ENCODE data around the gene NUP50. TPM values are rescaled to one million over a fixed set of nuclear protein-coding genes. Genes with fewer than 3 reads are reported as not detected.

Gene NUP50
- total RNA-seq, 1 donor from 2014 or later, result 19.8 TPM

DNA sequence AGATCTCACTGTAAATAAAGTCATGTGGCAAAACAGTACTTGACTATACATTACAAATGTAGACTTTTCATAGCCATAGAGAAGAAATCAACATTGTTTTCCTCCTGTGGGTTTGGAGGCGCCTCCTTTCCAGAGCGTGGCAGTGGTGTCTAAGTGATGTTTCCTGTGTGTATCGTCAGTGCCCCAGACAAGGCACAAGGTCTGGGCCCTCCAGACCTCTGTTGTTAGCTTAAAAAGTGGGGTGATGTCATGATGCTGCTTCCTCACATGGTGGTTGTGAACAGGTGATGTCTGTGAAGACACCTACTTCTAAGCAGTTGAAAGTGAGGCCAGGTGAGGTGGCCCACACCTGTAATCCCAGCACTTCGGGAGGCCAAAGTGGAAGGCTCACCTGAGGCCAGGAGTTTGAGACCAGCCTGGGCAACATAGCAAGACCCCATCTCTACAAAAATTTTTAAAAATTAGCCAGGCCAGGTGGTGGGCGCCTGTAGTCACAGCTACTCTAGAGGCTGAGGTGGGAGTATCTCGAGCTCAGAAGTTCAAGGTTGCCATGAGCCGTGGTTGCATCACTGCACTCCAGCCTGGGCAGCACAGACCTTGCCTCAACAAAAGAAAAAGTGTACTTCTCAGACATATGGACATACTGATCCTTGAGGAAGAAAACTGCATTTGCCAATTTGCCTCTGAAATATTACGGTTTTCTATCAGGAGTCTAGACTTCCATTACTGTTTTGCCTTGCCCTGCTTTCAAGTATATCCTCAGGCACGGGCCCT lies 15.7 kb downstream of the NUP50 start:
- H3K9ac ChIP-seq (ENCODE audit: low read depth in 1 of 3, low read length in 3 of 3), result no peak overlapping the region
- H3K27me3 ChIP-seq (ENCODE audit: control insufficient read depth in 3 of 3, insufficient read depth in 3 of 3, low read length in 3 of 3), result no peaks in the 10 kb centered on the region
- H3K36me3 ChIP-seq (ENCODE audit: control insufficient read depth in 3 of 3, insufficient read depth in 3 of 3, low read length in 3 of 3), result peaks cover 34 to 59% (median 44%) of the 10 kb centered on the region in 3 donors
- H3K4me3 ChIP-seq (ENCODE audit: low read length in 3 of 3), result no peak overlapping the region
- H3K27ac ChIP-seq (ENCODE audit: low read depth, low read length), result no peak overlapping the region
- no peaks in the 10 kb centered on the region for H3K4me1 ChIP-seq (ENCODE audit: control insufficient read depth in 3 of 3, insufficient read depth in 3 of 3, low read length in 3 of 3)
- H3K9me3 ChIP-seq (ENCODE audit: control insufficient read depth in 3 of 3, low read length in 3 of 3), result no peaks in the 10 kb centered on the region

DNA sequence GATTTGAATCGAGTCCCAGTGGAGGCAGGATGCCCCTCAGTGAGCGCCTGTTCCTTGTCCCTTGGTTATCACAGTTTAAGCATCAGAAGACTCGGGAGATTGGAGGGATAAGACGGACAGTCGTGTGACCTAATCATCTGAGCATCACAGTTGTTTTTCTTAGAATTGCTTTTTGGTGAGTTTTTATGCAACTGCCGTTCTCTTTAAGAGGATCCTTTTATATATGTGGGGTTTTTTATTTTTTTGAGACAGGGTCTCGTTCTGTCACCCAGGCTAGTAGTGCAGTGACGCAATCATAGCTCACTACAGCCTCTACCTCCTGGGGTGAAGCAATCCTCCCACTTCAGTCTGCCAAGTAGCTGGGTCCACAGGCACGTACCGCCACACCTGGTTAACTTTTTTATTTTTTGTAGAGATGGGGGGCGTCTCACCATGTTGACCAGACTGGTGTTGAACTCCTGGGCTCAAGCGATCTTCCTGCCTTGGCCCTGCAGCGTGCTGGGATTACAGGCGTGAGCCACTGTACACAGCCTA lies 16.5 kb downstream of the NUP50 start:
- Histone ChIP-seq H3K4me3 (ENCODE audit: low read length in 3 of 3) (no peak overlapping the region), H3K9ac (ENCODE audit: low read depth in 1 of 3, low read length in 3 of 3) (no peak overlapping the region), H3K27me3 (ENCODE audit: control insufficient read depth in 3 of 3, insufficient read depth in 3 of 3, low read length in 3 of 3) (no peaks in the 10 kb centered on the region), H3K27ac (ENCODE audit: low read depth, low read length) (no peak overlapping the region), H3K36me3 (ENCODE audit: control insufficient read depth in 3 of 3, insufficient read depth in 3 of 3, low read length in 3 of 3) (peaks cover 34 to 65% (median 51%) of the 10 kb centered on the region in 3 donors), H3K4me1 (ENCODE audit: control insufficient read depth in 3 of 3, insufficient read depth in 3 of 3, low read length in 3 of 3) (no peaks in the 10 kb centered on the region), H3K9me3 (ENCODE audit: control insufficient read depth in 3 of 3, low read length in 3 of 3) (no peaks in the 10 kb centered on the region)

DNA sequence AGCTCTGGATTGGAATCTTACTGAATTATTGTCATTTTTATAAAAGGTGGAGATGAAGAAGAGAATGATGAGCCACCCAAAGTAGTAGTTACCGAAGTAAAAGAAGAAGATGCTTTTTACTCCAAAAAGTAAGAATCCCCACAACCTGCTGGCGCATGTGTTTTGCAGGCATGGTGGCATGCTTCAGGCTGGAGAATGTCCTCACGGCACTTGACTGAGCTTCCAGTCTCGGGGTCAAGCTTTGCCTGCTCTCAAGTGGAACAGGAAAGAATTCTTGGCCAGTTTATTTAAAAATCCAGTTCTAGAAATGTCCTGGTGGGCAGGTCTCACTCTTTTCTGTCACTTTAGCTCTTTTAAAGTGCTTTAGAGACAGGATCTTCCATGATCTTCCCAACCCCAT lies 17.5 kb downstream of the NUP50 start:
- peaks cover 37 to 66% (median 61%) of the 10 kb centered on the region in 3 donors for H3K36me3 ChIP-seq (ENCODE audit: control insufficient read depth in 3 of 3, insufficient read depth in 3 of 3, low read length in 3 of 3)
- no peak overlapping the region for H3K9ac ChIP-seq (ENCODE audit: low read depth in 1 of 3, low read length in 3 of 3)
- no peaks in the 10 kb centered on the region for H3K4me1 ChIP-seq (ENCODE audit: control insufficient read depth in 3 of 3, insufficient read depth in 3 of 3, low read length in 3 of 3)
- no peak overlapping the region for H3K27ac ChIP-seq (ENCODE audit: low read depth, low read length)
- H3K9me3 ChIP-seq (ENCODE audit: control insufficient read depth in 3 of 3, low read length in 3 of 3), result no peaks in the 10 kb centered on the region
- H3K27me3 ChIP-seq (ENCODE audit: control insufficient read depth in 3 of 3, insufficient read depth in 3 of 3, low read length in 3 of 3), result no peaks in the 10 kb centered on the region
- H3K4me3 ChIP-seq (ENCODE audit: low read length in 3 of 3), result no peak overlapping the region

DNA sequence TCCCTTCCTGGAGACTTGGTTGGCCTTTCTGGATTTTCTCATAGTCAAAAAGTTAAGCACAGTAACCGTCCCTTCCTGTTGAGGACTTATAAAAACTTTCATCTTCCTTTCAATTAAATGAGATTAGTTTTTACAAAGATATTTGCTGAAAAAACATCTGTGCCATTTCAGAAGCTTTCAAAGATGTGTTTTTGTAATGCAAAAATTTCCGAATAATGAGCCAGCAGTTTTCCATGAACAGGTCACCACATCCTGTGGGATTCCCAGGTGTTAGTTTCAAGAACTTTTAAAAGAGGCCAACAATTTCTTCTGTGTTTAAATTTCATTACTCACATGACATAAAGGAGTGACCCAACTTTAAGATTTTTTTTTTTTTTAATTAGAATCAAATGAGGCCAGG lies 18.0 kb downstream of the NUP50 start:
- Histone ChIP-seq H3K27ac (ENCODE audit: low read depth, low read length) (no peak overlapping the region), H3K9ac (ENCODE audit: low read depth in 1 of 3, low read length in 3 of 3) (no peak overlapping the region), H3K9me3 (ENCODE audit: control insufficient read depth in 3 of 3, low read length in 3 of 3) (no peaks in the 10 kb centered on the region), H3K4me3 (ENCODE audit: low read length in 3 of 3) (no peak overlapping the region), H3K27me3 (ENCODE audit: control insufficient read depth in 3 of 3, insufficient read depth in 3 of 3, low read length in 3 of 3) (no peaks in the 10 kb centered on the region), H3K4me1 (ENCODE audit: control insufficient read depth in 3 of 3, insufficient read depth in 3 of 3, low read length in 3 of 3) (no peaks in the 10 kb centered on the region), H3K36me3 (ENCODE audit: control insufficient read depth in 3 of 3, insufficient read depth in 3 of 3, low read length in 3 of 3) (peaks cover 37 to 63% (median 62%) of the 10 kb centered on the region in 3 donors)

DNA sequence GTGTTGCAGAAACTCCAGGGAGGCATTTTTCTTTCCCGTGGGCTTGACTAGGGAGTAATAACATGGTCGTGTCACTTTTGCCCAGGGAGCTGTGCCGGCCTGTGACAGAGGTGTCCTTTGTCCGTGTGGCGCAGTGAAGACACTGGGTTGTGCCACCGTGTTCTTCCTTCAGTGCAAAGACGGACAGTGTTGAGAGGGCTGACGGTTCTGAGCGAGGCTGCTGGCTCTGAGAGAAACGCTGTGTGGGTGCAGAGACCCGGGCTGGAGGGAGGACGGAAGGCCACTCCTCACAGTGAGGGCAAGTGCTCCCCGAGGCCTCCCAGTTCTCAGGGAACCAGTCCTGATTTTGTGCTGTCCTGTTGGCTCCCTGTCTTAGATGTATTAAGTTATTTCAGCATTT lies 20.2 kb downstream of the NUP50 start:
- H3K27ac ChIP-seq (ENCODE audit: low read depth, low read length), result no peak overlapping the region
- no peaks in the 10 kb centered on the region for H3K9me3 ChIP-seq (ENCODE audit: control insufficient read depth in 3 of 3, low read length in 3 of 3)
- no peak overlapping the region for H3K9ac ChIP-seq (ENCODE audit: low read depth in 1 of 3, low read length in 3 of 3)
- no peaks in the 10 kb centered on the region for H3K27me3 ChIP-seq (ENCODE audit: control insufficient read depth in 3 of 3, insufficient read depth in 3 of 3, low read length in 3 of 3)
- H3K4me1 ChIP-seq (ENCODE audit: control insufficient read depth in 3 of 3, insufficient read depth in 3 of 3, low read length in 3 of 3), result no peaks in the 10 kb centered on the region
- no peak overlapping the region for H3K4me3 ChIP-seq (ENCODE audit: low read length in 3 of 3)
- peaks cover 29 to 54% (median 54%) of the 10 kb centered on the region in 3 donors for H3K36me3 ChIP-seq (ENCODE audit: control insufficient read depth in 3 of 3, insufficient read depth in 3 of 3, low read length in 3 of 3)

DNA sequence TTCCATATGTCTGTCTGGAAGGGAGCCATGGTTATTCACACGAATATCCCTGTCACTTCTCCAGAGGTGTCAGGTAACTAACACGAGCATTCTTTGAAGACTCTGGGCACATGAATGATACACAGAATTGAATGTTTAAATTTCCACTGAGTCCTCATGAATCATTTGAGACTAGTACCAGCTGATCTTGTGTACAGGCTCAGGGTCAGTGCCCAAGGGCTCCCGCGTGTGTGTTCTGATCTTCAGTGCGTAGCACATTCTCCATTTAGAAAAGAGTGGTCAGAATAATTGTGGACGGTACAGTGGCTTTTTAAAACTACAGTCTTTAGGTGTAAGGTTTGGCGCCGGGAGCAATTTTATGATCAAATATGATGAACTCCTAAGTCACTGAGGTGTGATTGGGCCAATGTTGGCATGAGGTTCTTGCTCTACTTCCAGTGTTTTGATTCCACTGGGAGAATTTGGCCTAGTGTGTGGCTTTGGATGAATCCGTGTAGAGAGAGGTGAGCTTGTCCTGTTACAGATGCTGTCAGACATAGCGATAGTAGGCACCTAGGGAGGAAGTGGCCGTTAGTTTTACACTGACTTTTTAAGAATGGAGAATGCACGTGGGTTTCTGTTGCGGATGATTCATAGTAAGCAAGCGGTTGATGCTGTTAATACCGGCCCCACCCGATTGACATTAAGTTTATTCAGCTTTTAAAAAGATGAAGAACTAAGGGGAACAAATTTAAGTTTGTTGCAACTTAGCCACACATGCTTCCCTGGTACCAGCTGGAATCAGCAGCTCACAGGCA lies 22.2 kb downstream of the NUP50 start:
- no peak overlapping the region for H3K4me3 ChIP-seq (ENCODE audit: low read length in 3 of 3)
- H3K27ac ChIP-seq (ENCODE audit: low read depth, low read length), result no peak overlapping the region
- no peaks in the 10 kb centered on the region for H3K9me3 ChIP-seq (ENCODE audit: control insufficient read depth in 3 of 3, low read length in 3 of 3)
- H3K27me3 ChIP-seq (ENCODE audit: control insufficient read depth in 3 of 3, insufficient read depth in 3 of 3, low read length in 3 of 3), result no peaks in the 10 kb centered on the region
- H3K9ac ChIP-seq (ENCODE audit: low read depth in 1 of 3, low read length in 3 of 3), result no peak overlapping the region
- H3K36me3 ChIP-seq (ENCODE audit: control insufficient read depth in 3 of 3, insufficient read depth in 3 of 3, low read length in 3 of 3), result peaks cover 23 to 40% (median 38%) of the 10 kb centered on the region in 3 donors
- H3K4me1 ChIP-seq (ENCODE audit: control insufficient read depth in 3 of 3, insufficient read depth in 3 of 3, low read length in 3 of 3), result no peaks in the 10 kb centered on the region

DNA sequence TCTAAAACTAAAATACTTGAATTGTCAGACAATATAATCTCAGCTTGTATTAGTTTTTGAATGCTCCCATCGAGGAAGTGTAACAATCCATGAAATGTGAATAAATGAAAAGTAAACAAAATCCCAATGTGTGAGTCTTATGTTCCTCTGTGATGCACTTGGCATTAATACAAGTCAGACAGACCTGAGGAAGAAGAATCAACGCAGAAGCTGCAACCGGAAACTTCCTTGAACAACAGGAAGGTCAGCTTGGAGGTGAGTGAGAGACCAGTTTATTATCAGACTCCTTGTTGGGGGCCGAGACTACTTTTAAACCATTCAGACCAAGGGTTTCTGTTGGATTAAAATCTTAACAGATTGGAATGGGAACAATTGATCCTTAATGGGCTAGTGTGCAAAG lies 24.2 kb downstream of the NUP50 start:
- H3K9me3 ChIP-seq (ENCODE audit: control insufficient read depth in 3 of 3, low read length in 3 of 3), result no peaks in the 10 kb centered on the region
- H3K27me3 ChIP-seq (ENCODE audit: control insufficient read depth in 3 of 3, insufficient read depth in 3 of 3, low read length in 3 of 3), result no peaks in the 10 kb centered on the region
- H3K27ac ChIP-seq (ENCODE audit: low read depth, low read length), result no peak overlapping the region
- peaks cover 18 to 31% (median 25%) of the 10 kb centered on the region in 3 donors for H3K36me3 ChIP-seq (ENCODE audit: control insufficient read depth in 3 of 3, insufficient read depth in 3 of 3, low read length in 3 of 3)
- H3K9ac ChIP-seq (ENCODE audit: low read depth in 1 of 3, low read length in 3 of 3), result no peak overlapping the region
- no peaks in the 10 kb centered on the region for H3K4me1 ChIP-seq (ENCODE audit: control insufficient read depth in 3 of 3, insufficient read depth in 3 of 3, low read length in 3 of 3)
- no peak overlapping the region for H3K4me3 ChIP-seq (ENCODE audit: low read length in 3 of 3)

DNA sequence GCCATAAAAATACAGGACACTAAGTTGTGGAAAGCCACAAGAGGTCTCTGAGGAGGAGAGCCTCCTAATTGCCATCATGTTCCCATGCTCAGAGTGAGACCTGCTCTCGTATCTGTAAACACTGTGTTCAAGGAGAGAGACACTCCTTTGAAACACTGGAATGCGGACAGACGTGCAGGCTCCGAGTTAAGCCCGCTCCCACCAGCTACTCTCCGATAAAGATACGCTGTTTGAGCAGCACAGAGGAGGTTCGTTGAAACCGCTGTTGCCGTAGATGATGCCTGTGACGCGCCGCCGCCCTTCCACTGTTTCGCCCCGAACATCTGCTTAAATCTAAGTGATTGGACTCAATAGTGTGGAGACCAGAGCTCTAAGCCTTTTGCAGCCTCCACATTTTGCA lies 25.1 kb downstream of the NUP50 start:
- Histone ChIP-seq H3K9me3 (ENCODE audit: control insufficient read depth in 3 of 3, low read length in 3 of 3) (no peaks in the 10 kb centered on the region), H3K36me3 (ENCODE audit: control insufficient read depth in 3 of 3, insufficient read depth in 3 of 3, low read length in 3 of 3) (peaks cover 16 to 25% (median 19%) of the 10 kb centered on the region in 3 donors), H3K4me1 (ENCODE audit: control insufficient read depth in 3 of 3, insufficient read depth in 3 of 3, low read length in 3 of 3) (no peaks in the 10 kb centered on the region), H3K27ac (ENCODE audit: low read depth, low read length) (no peak overlapping the region), H3K4me3 (ENCODE audit: low read length in 3 of 3) (no peak overlapping the region), H3K27me3 (ENCODE audit: control insufficient read depth in 3 of 3, insufficient read depth in 3 of 3, low read length in 3 of 3) (no peaks in the 10 kb centered on the region), H3K9ac (ENCODE audit: low read depth in 1 of 3, low read length in 3 of 3) (no peak overlapping the region)

DNA sequence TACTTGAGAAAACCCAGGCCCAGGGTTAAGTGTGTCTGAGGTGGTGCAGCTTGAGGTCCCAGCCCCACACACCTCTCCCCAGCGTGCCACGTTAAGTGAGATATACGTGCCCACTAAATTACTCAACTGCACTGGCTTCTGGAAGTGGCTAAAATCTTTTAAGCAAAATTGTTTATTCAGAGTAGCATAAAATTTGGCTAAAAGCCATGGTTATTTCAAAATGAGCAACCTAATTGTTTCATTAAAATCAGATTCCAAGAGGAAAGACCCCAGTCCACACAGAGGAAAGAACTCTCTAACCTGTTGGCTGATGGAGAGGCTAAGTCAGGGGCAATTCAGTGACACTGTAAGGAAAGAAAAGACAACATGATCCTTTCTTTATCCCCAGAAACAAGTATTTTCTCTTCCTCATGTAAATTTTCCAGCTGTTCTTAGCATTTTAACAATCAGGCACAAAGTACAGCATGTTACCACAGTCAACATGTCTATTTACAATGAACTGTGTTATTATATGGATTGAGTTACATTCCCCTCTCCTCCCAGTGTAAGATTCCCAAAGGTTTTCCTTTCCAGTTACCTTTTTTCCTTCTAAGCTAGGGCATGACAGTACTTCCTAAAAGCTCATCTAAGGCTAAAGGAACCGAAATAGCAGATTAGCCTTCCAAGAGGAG lies 26.6 kb downstream of the NUP50 start:
- peaks cover 9 to 20% (median 10%) of the 10 kb centered on the region in 3 donors for H3K36me3 ChIP-seq (ENCODE audit: control insufficient read depth in 3 of 3, insufficient read depth in 3 of 3, low read length in 3 of 3)
- H3K27me3 ChIP-seq (ENCODE audit: control insufficient read depth in 3 of 3, insufficient read depth in 3 of 3, low read length in 3 of 3), result no peaks in the 10 kb centered on the region
- no peak overlapping the region for H3K4me3 ChIP-seq (ENCODE audit: low read length in 3 of 3)
- no peak overlapping the region for H3K9ac ChIP-seq (ENCODE audit: low read depth in 1 of 3, low read length in 3 of 3)
- H3K4me1 ChIP-seq (ENCODE audit: control insufficient read depth in 3 of 3, insufficient read depth in 3 of 3, low read length in 3 of 3), result no peaks in the 10 kb centered on the region
- H3K27ac ChIP-seq (ENCODE audit: low read depth, low read length), result no peak overlapping the region
- H3K9me3 ChIP-seq (ENCODE audit: control insufficient read depth in 3 of 3, low read length in 3 of 3), result no peaks in the 10 kb centered on the region

Measured in skeletal muscle tissue (tissue), 4 donors.